ENCODE measurements around the gene CYB5RL. TPM values are rescaled to one million over a fixed set of nuclear protein-coding genes. Genes with fewer than 3 reads are reported as not detected.

The CYB5RL gene
- 5.4 and 5.6 TPM in 2 replicates for total RNA-seq

DNA sequence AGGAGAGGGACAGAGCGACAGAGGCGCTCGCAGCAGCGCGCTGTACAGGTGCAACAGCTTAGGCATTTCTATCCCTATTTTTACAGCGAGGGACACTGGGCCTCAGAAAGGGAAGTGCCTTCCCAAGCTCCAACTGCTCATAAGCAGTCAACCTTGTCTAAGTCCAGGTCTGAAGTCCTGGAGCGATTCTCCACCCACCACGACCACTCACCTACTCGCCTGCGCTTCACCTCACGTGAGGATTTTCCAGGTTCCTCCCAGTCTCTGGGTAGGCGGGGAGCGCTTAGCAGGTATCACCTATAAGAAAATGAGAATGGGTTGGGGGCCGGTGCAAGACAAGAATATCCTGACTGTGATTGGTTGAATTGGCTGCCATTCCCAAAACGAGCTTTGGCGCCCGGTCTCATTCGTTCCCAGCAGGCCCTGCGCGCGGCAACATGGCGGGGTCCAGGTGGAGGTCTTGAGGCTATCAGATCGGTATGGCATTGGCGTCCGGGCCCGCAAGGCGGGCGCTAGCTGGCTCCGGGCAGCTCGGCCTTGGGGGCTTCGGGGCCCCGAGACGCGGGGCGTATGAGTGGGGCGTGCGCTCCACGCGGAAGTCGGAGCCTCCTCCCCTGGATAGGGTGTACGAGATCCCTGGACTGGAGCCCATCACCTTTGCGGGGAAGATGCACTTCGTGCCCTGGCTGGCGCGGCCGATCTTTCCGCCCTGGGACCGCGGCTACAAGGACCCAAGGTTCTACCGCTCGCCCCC is at the start of gene CYB5RL, which contains the start of gene MRPL37:
Gene CYB5RL, minus strand, starts transcription at position 266 of the 754 bp plus-strand sequence. CDS start 4,414 bp downstream, outside the sequence.
Gene MRPL37, plus strand, starts transcription at position 403 of the 754 bp plus-strand sequence. Its CDS starts 77 bp downstream, at position 480.

DNA sequence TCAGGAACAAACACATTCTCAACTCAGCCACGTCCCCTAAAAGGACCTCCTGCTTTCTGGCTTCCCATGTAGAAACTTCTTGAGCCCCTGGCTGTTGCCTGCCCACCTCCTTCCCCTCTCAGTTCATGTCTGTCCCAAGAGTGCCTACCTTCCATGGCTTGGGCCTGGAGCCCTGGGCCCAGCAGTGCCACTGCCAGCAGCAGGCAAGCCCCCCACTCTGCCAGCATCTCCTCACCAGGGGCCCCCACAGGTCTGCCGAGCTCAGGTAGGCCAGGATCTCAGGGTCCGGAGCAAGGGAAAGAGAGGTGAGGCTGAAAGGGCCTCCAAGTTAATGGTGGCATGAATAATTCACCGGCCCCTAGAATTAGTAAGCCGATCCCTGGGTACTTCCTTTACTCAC is 47.1 kb downstream of the CYB5RL start, which contains the start of gene CDCP2:
Gene CDCP2, minus strand, starts transcription at position 305 of the 400 bp plus-strand sequence. Its CDS starts 78 bp downstream, at position 227.

Other genes starting within 250 kb of the CYB5RL start
- not detected in 2 replicates for gene LDLRAD1, start 181.8 kb downstream of the CYB5RL start, total RNA-seq
- 178 and 179 TPM in 2 replicates for gene TMEM59, start 146.8 kb downstream of the CYB5RL start, total RNA-seq
- 2.8 and 2.9 TPM in 2 replicates for gene TCEANC2, start 146.4 kb downstream of the CYB5RL start, total RNA-seq
- not detected in 2 replicates for gene CDCP2, start 47.0 kb downstream of the CYB5RL start, total RNA-seq
- 116 and 137 TPM in 2 replicates for gene MRPL37, start 137 bp upstream of the CYB5RL start, total RNA-seq
- 22.6 and 23.5 TPM in 2 replicates for gene SSBP3, start 206.4 kb upstream of the CYB5RL start, total RNA-seq

Data from vein endothelial cell (primary cell).